Breast epithelium (tissue), 4 donors: ENCODE results near the gene EPB41. TPM values are rescaled to one million over a fixed set of nuclear protein-coding genes. Genes with fewer than 3 reads are reported as not detected.

Source experiments
- DNase-seq, 2 donors: peaks; one replicate each; pipeline ENCODE4 v3.0.0-alpha.2; 2019; ENCODE audit warnings: low spot score in 2 of 2
- H3K27ac ChIP-seq, 2 donors: fragments of 200-600 bp; sonication (generic) in 1 of 2; one replicate each; pipeline ENCODE4 v1.5.1; 2016 to 2019; ENCODE audit warnings: mild to moderate bottlenecking in 1 of 2
- H3K27me3 ChIP-seq, 2 donors: fragments of 200-600 bp; sonication (generic) in 1 of 2; one replicate each; pipeline versions ENCODE4 v1.5.1 to v1.6.0; 2017 to 2019; ENCODE audit warnings: control low read depth in 1 of 2, mild to moderate bottlenecking in 1 of 2
- H3K36me3 ChIP-seq: fragments of 200-600 bp; one replicate; pipeline ENCODE4 v1.5.1; 2019
- H3K4me1 ChIP-seq, 2 donors: fragments of 200-600 bp; sonication (generic); one replicate each; pipeline ENCODE4 v1.5.1; 2016 to 2019; ENCODE audit warnings: control low read depth in 1 of 2
- H3K4me3 ChIP-seq, 3 donors: fragments of 200-600 bp; sonication (generic); 1 replicate in 2 of 3; 2 replicates in 1 of 3; pipeline ENCODE4 v1.5.1; 2016 to 2019; ENCODE audit warnings: mild to moderate bottlenecking in 3 of 3, moderate library complexity in 2 of 3
- H3K9me3 ChIP-seq, 2 donors: fragments of 200-600 bp; sonication (generic) in 1 of 2; one replicate each; pipeline ENCODE4 v1.5.1; 2016 to 2019; ENCODE audit warnings: control low read depth in 1 of 2
- CTCF ChIP-seq, 3 donors: fragments of 450-650 bp; IDR thresholded peaks; one replicate each; pipeline ENCODE4 v1.5.1; 2016 to 2017; ENCODE audit warnings: antibody characterized with exemption in 3 of 3, mild to moderate bottlenecking in 3 of 3, moderate library complexity in 3 of 3
- POLR2A ChIP-seq: fragments of 450-650 bp; IDR thresholded peaks from one replicate; pipeline ENCODE4 v1.6.1; 2016; ENCODE audit warnings: antibody characterized with exemption, mild to moderate bottlenecking, moderate library complexity
- POLR2AphosphoS5 ChIP-seq, 3 donors: sonication (generic); formaldehyde crosslinking; IDR thresholded peaks; one replicate each; pipeline ENCODE4 v1.6.1; 2017; ENCODE audit warnings: antibody characterized with exemption in 3 of 3
- intact Hi-C: fragments of 100-400 bp; cut with DNase I; formaldehyde crosslinking; loops from one replicate; pipeline ENCODE4 v1.15.1; 2023; ENCODE audit warnings: low total_unique reads
- total RNA-seq, 3 donors: library from RNA; depleted of rRNA; stranded (reverse); fragments of >200 nt; gene quantifications; one replicate each; pipeline ENCODE4 v1.1.0, GENCODE V29; 2016

EPB41 gene
- total RNA-seq, 3 donors from 2014 or later: 36.2 to 67.2 (median 51.8) TPM

- no peaks in the 10 kb centered on the region for H3K4me1 ChIP-seq
- H3K27me3 ChIP-seq: no peaks in the 10 kb centered on the region
- no peak for DNase-seq
- no peaks in the 10 kb centered on the region for H3K9me3 ChIP-seq
- H3K4me3 ChIP-seq: no peak overlapping the region
- no peaks in the 10 kb centered on the region for H3K36me3 ChIP-seq
- TF ChIP-seq POLR2AphosphoS5 (IDR thresholded peaks at IDR 0.05) (no peak), POLR2A (no peak), CTCF (IDR thresholded peaks at IDR 0.05) (no peak)
- no peak overlapping the region for H3K27ac ChIP-seq
- intact Hi-C loops: no loop called here
These were observed 23.1 kb upstream of the EPB41 start for GRCh38 chr1:28891256-28891655.

GRCh38 chr1:28893403-28894102 lies 20.8 kb upstream of the EPB41 start:
- DNase-seq: no peak
- no peaks in the 10 kb centered on the region for H3K9me3 ChIP-seq
- TF ChIP-seq POLR2A (no peak), CTCF (IDR thresholded peaks at IDR 0.05) (peak in 1 of 3 donors; percentile 7), POLR2AphosphoS5 (IDR thresholded peaks at IDR 0.05) (no peak)
- no peaks in the 10 kb centered on the region for H3K27me3 ChIP-seq
- no peak overlapping the region for H3K4me3 ChIP-seq
- H3K36me3 ChIP-seq: no peaks in the 10 kb centered on the region
- intact Hi-C loops: no loop called here
- H3K27ac ChIP-seq: no peak overlapping the region
- no peaks in the 10 kb centered on the region for H3K4me1 ChIP-seq

- intact Hi-C loops: no loop called here
- Histone ChIP-seq H3K4me3 (no peak overlapping the region), H3K27ac (no peak overlapping the region), H3K27me3 (no peaks in the 10 kb centered on the region), H3K36me3 (no peaks in the 10 kb centered on the region), H3K4me1 (no peaks in the 10 kb centered on the region), H3K9me3 (no peaks in the 10 kb centered on the region)
- no peak for TF ChIP-seq CTCF (IDR thresholded peaks at IDR 0.05)
- TF ChIP-seq POLR2A: no peak
- TF ChIP-seq POLR2AphosphoS5 (IDR thresholded peaks at IDR 0.05): no peak
- DNase-seq: no peak
These were observed 19.6 kb upstream of the EPB41 start for GRCh38 chr1:28894785-28895184.

GRCh38 chr1:28895896-28896608 lies 18.3 kb upstream of the EPB41 start:
- no peak for DNase-seq
- intact Hi-C loops: no loop called here
- H3K27ac ChIP-seq: no peak overlapping the region
- no peaks in the 10 kb centered on the region for H3K4me1 ChIP-seq
- TF ChIP-seq CTCF (IDR thresholded peaks at IDR 0.05) (no peak), POLR2A (no peak), POLR2AphosphoS5 (IDR thresholded peaks at IDR 0.05) (no peak)
- H3K27me3 ChIP-seq: no peaks in the 10 kb centered on the region
- H3K9me3 ChIP-seq: no peaks in the 10 kb centered on the region
- no peak overlapping the region for H3K4me3 ChIP-seq
- no peaks in the 10 kb centered on the region for H3K36me3 ChIP-seq

- Histone ChIP-seq H3K36me3 (no peaks in the 10 kb centered on the region), H3K4me1 (no peaks in the 10 kb centered on the region), H3K9me3 (no peaks in the 10 kb centered on the region), H3K27me3 (no peaks in the 10 kb centered on the region), H3K27ac (peak overlapping the region in 1 of 2 donors; percentile 7), H3K4me3 (no peak overlapping the region)
- TF ChIP-seq POLR2A (no peak), POLR2AphosphoS5 (IDR thresholded peaks at IDR 0.05) (no peak), CTCF (IDR thresholded peaks at IDR 0.05) (no peak)
- no peak for DNase-seq
- intact Hi-C loops: no loop called here
These were observed 17.8 kb upstream of the EPB41 start for GRCh38 chr1:28896609-28896986.
